ENCODE data around the gene CCDC149. TPM values are rescaled to one million over a fixed set of nuclear protein-coding genes. Genes with fewer than 3 reads are reported as not detected.

The CCDC149 gene
- total RNA-seq, 1 experiment from 2014 or later: 5.3 TPM

DNA sequence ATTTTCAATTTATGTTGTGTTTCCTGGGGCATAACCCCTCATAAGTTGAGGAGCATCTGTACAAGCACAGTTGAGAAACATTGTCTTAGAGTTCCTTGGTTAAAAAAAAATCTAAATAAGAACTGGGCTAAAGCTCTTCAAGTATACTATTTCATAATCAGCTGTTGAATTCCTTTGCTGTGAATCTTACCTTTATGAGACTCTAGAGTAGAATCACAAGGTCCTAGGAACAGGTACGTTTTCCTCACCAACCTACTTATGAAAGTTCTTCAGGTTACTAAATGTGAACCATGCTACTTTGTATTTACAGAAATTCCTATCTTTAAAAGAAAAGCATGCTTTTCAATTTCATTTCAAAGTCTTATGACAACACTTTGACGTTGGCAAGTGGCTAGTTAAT is 138.4 kb downstream of the CCDC149 start:
- Histone ChIP-seq H3K27ac (ENCODE audit: low read depth, low read length) (no peak overlapping the region), H3K9ac (ENCODE audit: low read length) (no peak overlapping the region), H3K79me2 (ENCODE audit: insufficient read depth, low read length) (no peaks in the 10 kb centered on the region), H4K20me1 (ENCODE audit: insufficient read depth) (no peaks in the 10 kb centered on the region), H3K4me3 (replicated peaks in 1 of 2; ENCODE audit: low read depth in 1 of 2, low read length in 2 of 2) (no peak overlapping the region), H3K9me3 (ENCODE audit: control insufficient read depth in 1 of 2, insufficient read depth in 1 of 2, low read depth in 1 of 2, low read length in 2 of 2) (no peaks in the 10 kb centered on the region), H2AFZ (ENCODE audit: low read depth, low read length, poor library complexity, severe bottlenecking) (no peak overlapping the region), H3K4me2 (ENCODE audit: low read length) (no peak overlapping the region), H3K27me3 (ENCODE audit: insufficient read depth, low read length) (no peaks in the 10 kb centered on the region; the same call in 1 of the 2 replicates), H3K9me2 (ENCODE audit: insufficient read depth) (no peaks in the 10 kb centered on the region), H3K36me3 (ENCODE audit: control insufficient read depth in 1 of 2, insufficient read depth in 2 of 2, low read length in 2 of 2) (no peaks in the 10 kb centered on the region), H3K4me1 (ENCODE audit: control insufficient read depth in 1 of 2, insufficient read depth in 2 of 2, low read length in 2 of 2) (peaks cover 0 to 14% of the 10 kb centered on the region in 2 experiments; a peak in 2 of 4 replicates)
- DNase-seq (ENCODE audit: low read depth, low spot score) (no peak), ATAC-seq (no peak)
- CTCF ChIA-PET: no interaction called here
- TF ChIP-seq SP1 (IDR thresholded peaks at IDR 0.05; ENCODE audit: low read depth) (no peak), EGR1 (IDR thresholded peaks at IDR 0.05; ENCODE audit: low read depth) (no peak), FOSL1 (IDR thresholded peaks at IDR 0.05; ENCODE audit: low read depth) (no peak), POLR2AphosphoS5 (IDR thresholded peaks at IDR 0.05; ENCODE audit: low read depth, low read length) (no peak), ZNF274 (IDR thresholded peaks at IDR 0.05; ENCODE audit: low read depth, low read length) (no peak), ZFX (IDR thresholded peaks at IDR 0.05) (no peak), SIN3A (IDR thresholded peaks at IDR 0.05; ENCODE audit: low read depth) (no peak), EZH2phosphoT487 (IDR thresholded peaks at IDR 0.05; ENCODE audit: borderline replicate concordance) (no peak), CBX3 (IDR thresholded peaks at IDR 0.05; ENCODE audit: low read depth) (no peak), SRF (IDR thresholded peaks at IDR 0.05; ENCODE audit: low read depth) (no peak), TCF7L2 (IDR thresholded peaks at IDR 0.05; ENCODE audit: borderline replicate concordance, extremely low read depth, insufficient read depth, insufficient read length) (no peak), RAD21 (IDR thresholded peaks at IDR 0.05; ENCODE audit: low read depth) (no peak), JUND (IDR thresholded peaks at IDR 0.05) (no peak)
- TF ChIP-seq, protein P1, sequence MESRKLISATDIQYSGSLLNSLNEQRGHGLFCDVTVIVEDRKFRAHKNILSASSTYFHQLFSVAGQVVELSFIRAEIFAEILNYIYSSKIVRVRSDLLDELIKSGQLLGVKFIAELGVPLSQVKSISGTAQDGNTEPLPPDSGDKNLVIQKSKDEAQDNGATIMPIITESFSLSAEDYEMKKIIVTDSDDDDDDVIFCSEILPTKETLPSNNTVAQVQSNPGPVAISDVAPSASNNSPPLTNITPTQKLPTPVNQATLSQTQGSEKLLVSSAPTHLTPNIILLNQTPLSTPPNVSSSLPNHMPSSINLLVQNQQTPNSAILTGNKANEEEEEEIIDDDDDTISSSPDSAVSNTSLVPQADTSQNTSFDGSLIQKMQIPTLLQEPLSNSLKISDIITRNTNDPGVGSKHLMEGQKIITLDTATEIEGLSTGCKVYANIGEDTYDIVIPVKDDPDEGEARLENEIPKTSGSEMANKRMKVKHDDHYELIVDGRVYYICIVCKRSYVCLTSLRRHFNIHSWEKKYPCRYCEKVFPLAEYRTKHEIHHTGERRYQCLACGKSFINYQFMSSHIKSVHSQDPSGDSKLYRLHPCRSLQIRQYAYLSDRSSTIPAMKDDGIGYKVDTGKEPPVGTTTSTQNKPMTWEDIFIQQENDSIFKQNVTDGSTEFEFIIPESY (IDR thresholded peaks at IDR 0.05; ENCODE audit: extremely low read depth, insufficient replicate concordance, low read length): no peak
- TF ChIP-seq, protein P2, sequence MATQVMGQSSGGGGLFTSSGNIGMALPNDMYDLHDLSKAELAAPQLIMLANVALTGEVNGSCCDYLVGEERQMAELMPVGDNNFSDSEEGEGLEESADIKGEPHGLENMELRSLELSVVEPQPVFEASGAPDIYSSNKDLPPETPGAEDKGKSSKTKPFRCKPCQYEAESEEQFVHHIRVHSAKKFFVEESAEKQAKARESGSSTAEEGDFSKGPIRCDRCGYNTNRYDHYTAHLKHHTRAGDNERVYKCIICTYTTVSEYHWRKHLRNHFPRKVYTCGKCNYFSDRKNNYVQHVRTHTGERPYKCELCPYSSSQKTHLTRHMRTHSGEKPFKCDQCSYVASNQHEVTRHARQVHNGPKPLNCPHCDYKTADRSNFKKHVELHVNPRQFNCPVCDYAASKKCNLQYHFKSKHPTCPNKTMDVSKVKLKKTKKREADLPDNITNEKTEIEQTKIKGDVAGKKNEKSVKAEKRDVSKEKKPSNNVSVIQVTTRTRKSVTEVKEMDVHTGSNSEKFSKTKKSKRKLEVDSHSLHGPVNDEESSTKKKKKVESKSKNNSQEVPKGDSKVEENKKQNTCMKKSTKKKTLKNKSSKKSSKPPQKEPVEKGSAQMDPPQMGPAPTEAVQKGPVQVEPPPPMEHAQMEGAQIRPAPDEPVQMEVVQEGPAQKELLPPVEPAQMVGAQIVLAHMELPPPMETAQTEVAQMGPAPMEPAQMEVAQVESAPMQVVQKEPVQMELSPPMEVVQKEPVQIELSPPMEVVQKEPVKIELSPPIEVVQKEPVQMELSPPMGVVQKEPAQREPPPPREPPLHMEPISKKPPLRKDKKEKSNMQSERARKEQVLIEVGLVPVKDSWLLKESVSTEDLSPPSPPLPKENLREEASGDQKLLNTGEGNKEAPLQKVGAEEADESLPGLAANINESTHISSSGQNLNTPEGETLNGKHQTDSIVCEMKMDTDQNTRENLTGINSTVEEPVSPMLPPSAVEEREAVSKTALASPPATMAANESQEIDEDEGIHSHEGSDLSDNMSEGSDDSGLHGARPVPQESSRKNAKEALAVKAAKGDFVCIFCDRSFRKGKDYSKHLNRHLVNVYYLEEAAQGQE (IDR thresholded peaks at IDR 0.05; ENCODE audit: low read depth): no peak
- TF ChIP-seq, protein P3, sequence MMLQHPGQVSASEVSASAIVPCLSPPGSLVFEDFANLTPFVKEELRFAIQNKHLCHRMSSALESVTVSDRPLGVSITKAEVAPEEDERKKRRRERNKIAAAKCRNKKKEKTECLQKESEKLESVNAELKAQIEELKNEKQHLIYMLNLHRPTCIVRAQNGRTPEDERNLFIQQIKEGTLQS (IDR thresholded peaks at IDR 0.05): no peak
- intact Hi-C loops (cut with micrococcal nuclease): no loop called here
- no TSS peak for BruUV-seq (replicated peaks)
- RAD21 ChIA-PET (ENCODE audit: low non-redundant PET in 1 of 2, low total read pairs in 2 of 2, uncharacterized antibody in 2 of 2, unreplicated experiment in 2 of 2): no interaction called here
- POLR2A ChIA-PET: no interaction called here
